Measurements from ENCODE around the gene PRKCA.
"Not testable (repeated sequence)": the region's sequence is repeated elsewhere in the genome, so short reads cannot be mapped to it uniquely, and the experiment has no call there.

The PRKCA gene

DNA sequence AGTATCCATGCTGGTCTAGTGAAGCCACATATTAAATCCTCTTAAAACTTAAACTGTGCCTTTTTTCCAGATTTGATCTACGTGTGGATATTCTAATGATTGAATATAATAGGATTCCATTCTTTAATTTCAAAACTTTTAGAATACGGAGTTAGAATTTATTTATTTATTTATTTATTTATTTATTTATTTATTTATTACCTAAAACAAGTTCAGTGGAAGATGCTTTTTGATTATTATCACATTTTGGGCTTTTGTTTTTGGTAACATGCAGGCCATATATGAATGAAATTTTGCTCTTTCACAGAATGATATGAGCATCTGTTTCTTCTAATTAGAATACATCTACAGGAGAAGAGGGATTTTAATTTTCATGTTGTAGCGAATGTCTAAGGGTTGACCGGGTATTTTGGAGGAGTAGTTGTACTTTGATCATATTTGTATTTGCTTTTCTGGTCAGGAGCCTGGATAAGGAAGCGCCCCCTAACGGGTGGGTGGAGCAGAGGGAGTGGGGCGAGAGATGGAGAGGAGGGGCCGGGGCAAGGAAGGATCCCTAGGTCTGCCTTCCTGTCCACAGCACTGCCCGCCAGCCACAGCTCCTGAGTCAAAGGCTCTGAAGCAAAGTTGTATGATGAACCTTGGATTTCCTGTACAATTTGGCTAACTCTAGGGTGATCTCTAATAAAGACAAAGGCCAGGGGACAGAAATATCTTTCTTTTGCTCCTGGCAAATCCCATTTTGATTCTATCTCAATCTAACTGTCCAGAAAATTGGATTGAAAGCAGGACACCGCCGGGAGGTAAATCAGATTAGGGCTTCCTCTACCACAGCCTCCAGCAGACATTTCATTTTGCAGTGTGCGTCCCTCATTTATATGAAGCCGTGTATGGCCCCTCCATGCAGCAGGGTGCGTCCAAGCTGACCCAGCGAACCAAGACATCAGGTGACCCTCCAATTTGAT, 149.1 kb downstream of the PRKCA start:
- FAIRE-seq (no peak), DNase-seq (ENCODE audit: insufficient read length, low spot score) (no peak)

DNA sequence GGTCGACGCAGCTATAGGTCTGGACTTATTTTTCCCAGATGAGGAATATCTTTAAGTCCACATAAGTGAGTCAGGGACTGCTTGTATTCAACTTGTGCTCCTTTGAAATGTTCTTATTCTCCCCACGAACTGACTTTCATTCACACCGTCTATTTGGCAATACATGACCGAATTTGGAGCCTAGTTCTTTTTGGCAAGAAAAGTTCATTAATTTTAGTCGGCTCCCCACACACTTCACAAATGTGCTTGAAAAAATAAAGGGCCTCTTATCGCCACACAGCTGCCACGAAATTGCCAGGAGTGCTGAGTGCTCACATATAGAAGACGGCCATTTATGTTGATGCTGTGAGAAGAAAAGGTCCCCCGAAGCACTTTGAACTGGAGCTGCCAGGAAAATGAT, 152.6 kb downstream of the PRKCA start:
- no peak for FAIRE-seq
- no peak for DNase-seq (ENCODE audit: insufficient read length, low spot score)

GRCh38 chr17:66457499-66457898, 155.1 kb downstream of the PRKCA start:
- not testable (repeated sequence) for DNase-seq (ENCODE audit: insufficient read length, low spot score); FAIRE-seq

DNA sequence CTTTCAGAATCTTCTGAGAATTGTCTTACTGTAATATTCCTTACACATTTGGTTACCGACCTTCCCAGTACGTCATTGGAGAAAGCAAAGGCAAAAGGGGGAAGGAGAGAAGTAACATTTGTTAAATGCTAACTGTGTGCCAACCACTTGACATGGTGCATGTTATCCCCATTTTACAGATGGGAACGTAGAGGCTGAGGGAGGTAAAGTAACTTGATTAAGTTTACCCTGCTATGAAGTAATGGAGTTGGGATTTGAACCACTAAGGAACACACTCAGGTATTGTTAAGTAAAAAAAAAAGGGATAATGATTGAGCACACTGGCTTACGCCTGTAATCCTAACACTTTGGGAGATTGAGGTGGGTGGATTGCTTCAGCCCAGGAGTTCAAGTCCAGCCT, 156.4 kb downstream of the PRKCA start:
- DNase-seq (ENCODE audit: insufficient read length, low spot score) (no peak), FAIRE-seq (no peak)

GRCh38 chr17:66459811-66460270, 157.4 kb downstream of the PRKCA start:
- no peak for FAIRE-seq
- no peak for DNase-seq (ENCODE audit: insufficient read length, low spot score)

- DNase-seq (ENCODE audit: insufficient read length, low spot score): no peak
- FAIRE-seq: no peak
Observed at GRCh38 chr17:66460558-66460957, 158.1 kb downstream of the PRKCA start.

DNA sequence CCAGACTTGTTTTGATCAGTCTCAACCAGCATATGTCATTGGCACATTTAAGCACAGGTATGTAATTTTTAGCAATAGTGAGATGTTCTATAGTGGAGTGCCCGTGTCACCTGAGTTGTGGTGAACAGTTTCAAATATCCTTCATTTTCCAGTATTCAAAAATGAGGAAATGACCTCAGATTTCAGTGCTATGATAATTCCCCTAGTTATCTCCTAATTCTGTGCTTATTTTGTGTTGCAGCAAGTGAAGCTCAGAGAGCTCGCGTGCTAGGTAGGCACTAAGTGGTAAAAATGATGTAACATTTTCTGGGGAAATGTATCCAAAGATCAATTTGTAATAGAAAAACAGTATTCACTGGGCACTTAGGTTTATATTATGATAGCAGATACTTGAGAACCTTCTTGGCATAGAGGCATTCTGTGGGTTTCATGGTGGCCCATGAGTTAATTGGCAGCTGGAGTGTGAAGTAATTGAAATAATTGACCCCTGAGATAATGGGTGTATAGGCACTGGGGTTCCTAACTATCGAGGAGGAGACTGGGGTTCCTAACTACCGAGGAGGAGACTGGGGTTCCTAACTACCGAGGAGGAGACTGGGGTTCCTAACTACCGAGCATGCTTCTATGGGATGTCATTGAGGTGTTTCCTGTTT, 159.1 kb downstream of the PRKCA start:
- DNase-seq (ENCODE audit: insufficient read length, low spot score) (no peak), FAIRE-seq (no peak)

DNA sequence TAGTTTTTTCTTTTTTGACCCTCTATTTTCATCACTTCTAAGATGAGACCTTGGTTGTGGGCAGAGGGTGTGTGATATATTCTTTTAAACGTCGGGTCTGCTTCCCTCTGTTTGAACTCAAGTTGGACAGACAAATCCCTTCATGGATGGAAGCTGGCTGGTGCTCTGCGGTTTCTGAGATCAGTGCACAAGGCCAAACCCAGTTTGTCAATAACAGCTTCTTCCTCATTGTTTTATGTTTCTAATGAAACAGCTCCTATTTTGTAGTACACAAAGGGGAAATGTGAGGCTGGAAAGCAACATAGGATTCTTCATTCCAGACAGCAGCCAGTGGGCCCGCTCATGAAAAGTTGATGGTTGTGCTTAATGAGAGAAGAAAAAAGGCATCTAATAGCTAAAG, 159.6 kb downstream of the PRKCA start:
- FAIRE-seq (no peak), DNase-seq (ENCODE audit: insufficient read length, low spot score) (no peak)

DNA sequence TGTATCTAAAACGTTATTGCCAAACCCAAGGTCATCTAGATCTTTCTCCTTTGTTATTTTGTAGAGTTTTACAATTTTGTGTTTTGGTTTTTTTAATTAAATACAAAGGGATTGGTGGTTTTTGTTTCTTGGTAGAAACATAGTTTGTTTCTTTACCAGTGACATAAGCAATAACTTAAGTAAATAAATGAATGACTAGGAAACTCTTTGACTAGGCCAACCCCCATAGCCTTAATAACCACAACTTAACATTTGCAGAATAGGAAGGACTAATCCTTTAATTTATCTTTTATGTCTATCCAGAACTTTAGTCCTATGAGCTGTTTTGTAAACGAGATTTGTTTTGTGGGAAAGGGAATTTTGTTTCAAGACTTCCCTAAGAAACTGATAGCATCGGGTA, 162.5 kb downstream of the PRKCA start:
- FAIRE-seq: no peak
- DNase-seq (ENCODE audit: insufficient read length, low spot score): no peak

GRCh38 chr17:66465701-66466100, 163.3 kb downstream of the PRKCA start:
- FAIRE-seq (no peak), DNase-seq (ENCODE audit: insufficient read length, low spot score) (no peak)

DNA sequence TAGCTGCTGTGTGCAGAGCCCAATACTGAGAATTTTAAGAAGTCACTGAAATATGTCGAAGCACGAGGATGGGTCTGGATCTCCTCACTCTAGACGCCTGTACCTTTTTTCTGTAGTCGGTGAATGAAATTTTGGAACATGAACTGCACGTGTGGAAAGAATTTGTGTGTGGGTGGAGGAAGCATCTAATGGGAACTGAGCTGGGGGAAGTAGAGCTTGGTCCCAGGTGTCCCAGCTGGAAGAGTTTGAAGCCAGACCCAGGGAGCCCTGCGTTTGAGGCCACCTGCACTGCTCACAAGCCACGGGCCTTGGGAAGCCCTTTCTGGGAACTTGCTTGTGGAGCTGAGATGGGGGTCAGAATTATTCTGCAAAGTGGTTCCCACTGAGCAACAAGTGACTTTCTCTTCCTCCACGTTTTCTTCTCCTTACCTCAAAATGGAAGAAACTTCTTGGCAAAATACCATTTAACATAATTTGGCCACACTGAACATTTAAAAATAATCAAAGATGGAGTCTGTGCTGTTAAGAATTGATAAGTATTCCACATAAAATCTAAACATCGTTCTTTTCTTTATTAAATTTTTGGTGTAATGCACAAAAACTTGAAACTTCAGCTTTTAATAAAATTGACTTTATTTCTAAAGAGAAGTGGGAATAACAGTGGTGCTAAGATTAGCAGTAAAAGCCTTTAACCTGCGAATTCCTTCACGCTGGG, 163.8 kb downstream of the PRKCA start:
- no peak for FAIRE-seq
- DNase-seq (ENCODE audit: insufficient read length, low spot score): no peak

- DNase-seq (ENCODE audit: insufficient read length, low spot score): no peak
- FAIRE-seq: no peak
Observed at GRCh38 chr17:66466840-66467367, 164.5 kb downstream of the PRKCA start.

GRCh38 chr17:66467766-66468165, 165.4 kb downstream of the PRKCA start:
- DNase-seq (ENCODE audit: insufficient read length, low spot score) (no peak), FAIRE-seq (no peak)

DNA sequence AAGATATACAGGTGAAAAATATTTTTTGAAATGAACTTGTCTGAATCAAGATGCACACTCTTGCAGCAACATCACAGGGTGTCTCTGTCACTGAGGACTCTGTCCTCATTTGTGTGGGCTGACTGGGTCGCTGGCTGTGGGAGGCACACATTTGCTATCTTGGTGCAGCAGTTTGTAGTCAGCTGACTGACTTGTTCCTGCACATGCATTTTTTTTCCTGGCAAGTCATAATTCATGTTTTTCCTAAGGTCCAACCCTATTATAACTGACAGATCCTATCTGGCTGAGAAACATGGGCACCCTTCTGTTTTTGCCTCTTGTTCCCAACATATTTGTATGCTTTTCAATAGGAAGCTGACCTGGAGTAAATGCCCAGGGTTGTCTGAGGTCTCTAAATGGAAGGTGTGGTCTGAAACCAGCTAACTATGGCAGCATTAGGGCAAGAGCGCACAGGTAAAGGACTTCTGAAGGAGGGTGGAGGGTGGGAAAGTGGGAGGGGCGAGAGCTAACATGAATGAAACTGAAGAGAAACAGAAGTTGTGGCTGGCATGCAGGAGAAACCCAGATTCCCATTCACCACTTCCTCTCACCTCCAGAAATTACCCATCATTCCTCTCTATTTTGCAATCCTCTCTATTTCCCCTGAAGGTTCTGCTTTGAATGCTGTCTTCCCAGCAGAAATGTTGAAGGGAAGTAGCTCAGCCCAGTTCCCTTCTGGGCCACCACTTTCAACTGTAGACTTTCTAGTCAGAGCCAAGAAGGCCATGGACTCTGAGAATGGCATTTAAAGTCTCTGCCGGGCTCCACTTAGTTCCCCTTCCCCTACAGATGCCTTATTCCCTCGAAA, 166.1 kb downstream of the PRKCA start:
- no peak for DNase-seq (ENCODE audit: insufficient read length, low spot score)
- no peak for FAIRE-seq

DNA sequence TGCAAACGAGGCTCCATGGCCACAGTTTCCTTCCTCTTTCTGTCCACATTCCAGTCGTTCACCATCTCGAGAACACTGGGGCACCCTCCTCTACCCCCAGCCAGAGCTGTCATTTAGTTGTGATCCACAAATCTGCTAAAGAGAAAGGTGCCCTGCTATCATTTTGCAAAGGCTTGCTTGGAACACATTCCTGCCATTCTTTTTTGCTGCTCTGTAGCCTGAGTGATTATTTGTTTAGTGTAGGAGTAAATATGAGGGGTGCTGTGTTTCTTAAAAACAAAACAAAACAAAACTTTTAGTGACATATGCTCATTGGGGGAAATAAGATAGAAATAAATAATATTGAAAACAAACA, 166.7 kb downstream of the PRKCA start:
- DNase-seq (ENCODE audit: insufficient read length, low spot score): no peak
- no peak for FAIRE-seq

GRCh38 chr17:66469461-66469860, 167.0 kb downstream of the PRKCA start:
- DNase-seq (ENCODE audit: insufficient read length, low spot score): no peak
- no peak for FAIRE-seq

DNA sequence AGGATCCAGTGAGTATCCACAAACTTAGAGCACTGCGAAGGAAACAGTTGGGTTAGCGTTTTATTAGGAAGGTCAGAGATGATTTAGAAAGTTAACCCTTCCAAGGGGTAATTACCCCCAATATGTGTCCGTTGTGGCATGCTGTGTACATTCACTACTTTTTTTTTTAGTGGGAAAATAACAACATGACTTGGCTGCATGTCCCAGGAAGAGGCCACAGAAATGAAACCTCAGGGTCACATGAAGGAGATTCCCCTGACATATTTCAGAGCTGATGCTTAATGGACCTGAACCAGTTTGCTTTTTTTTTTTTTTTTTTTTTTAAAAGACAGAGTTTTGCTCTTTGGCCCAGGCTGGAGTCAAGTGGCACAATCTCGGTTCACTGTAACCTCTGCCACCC, 167.5 kb downstream of the PRKCA start:
- FAIRE-seq (no peak), DNase-seq (ENCODE audit: insufficient read length, low spot score) (no peak)

- no peak for DNase-seq (ENCODE audit: insufficient read length, low spot score)
- FAIRE-seq: no peak
Observed at GRCh38 chr17:66472123-66472522, 169.7 kb downstream of the PRKCA start.

- no peak for FAIRE-seq
- DNase-seq (ENCODE audit: insufficient read length, low spot score): no peak
Observed at GRCh38 chr17:66474258-66474657, 171.8 kb downstream of the PRKCA start.

GRCh38 chr17:66474806-66475497, 172.5 kb downstream of the PRKCA start:
- DNase-seq (ENCODE audit: insufficient read length, low spot score) (no peak), FAIRE-seq (no peak)
